Forelimb muscle (tissue), 1 donor: ENCODE measurements around the gene UNC119B. TPM values are rescaled to one million over a fixed set of nuclear protein-coding genes. Genes with fewer than 3 reads are reported as not detected.

ENCODE experiments used
- DNase-seq: peaks from one replicate; pipeline ENCODE4 v3.0.0-alpha.2; 2013; ENCODE audit warnings: low read depth
- polyA plus RNA-seq: library from polyadenylated mRNA; unstranded; fragments of 120-200 nt; gene quantifications from one replicate; pipeline ENCODE4 v1.2.1, GENCODE V29; 2013; ENCODE audit not compliant: insufficient read length

UNC119B gene
- polyA plus RNA-seq, 1 donor = 11.8 TPM

DNA sequence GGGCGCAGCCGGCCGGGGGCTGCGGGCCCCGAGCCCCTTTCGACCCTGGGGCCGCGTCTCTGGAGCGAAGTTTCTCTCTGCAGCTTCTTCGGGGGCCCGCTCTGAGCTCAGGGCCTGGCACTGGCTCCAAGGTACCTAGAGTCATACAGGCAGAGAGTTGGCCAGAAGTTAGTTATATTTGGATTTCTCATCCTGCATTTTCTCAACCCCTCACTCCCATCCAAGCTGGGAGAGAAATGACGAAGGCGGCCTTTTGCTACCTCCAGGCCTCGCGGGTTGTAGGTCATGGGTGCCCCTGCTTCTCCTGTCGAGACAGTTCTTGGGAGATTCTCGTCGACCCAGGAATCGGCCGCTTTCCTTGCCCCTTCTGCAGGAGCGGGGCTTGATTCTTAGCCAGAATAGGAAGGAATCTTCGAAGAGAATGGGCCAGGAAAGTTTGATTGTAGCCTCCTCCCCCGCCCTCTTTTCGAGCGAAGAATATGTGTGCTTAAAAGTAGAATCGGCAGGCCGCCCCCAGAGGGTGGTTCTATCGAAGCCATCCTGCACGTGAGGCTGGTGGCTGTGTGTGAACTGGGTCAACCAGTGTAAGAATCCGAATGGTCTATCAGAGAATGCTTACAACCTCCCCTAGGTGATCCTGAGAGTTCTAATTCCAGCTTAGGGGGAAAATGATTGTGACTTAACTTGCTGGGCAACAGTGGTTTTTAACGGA lies 22.5 kb upstream of the UNC119B start:
- no peak for DNase-seq

- DNase-seq = no peak
Observed at GRCh38 chr12:120688527-120689071, 21.7 kb upstream of the UNC119B start.

DNA sequence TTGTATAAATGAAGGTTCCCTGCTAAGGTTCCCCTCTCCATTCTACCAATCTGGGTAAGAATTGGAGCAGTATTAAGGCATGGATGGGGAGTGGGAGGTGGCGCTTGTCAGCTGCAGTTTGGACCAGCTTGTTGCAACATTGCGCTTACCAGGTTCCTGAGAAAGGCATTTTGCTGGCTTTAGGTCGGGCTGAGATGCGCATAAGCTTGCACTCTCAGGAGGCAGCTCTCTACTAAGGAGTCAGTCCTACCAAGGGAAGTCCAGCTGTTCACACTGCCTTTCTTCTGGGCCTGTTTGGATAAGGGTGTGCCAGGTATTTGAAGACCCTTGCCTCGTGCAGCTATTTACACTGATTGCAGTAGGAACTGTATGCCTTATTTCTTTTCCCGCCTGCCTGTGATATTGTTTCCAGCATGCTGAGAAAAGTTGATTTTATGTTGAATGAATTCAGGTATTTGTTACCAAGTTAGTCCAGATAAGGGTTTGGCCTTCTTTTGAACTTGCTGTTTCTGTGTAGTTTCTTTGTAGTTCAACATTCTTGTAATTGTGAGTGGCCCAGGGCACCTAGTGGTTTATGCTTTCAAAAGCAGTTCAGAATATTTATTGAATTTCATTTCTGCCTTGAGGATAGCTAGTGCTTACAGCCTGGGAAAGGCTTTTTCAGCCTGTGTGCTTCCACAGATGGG lies 20.7 kb upstream of the UNC119B start:
- DNase-seq = no peak

DNA sequence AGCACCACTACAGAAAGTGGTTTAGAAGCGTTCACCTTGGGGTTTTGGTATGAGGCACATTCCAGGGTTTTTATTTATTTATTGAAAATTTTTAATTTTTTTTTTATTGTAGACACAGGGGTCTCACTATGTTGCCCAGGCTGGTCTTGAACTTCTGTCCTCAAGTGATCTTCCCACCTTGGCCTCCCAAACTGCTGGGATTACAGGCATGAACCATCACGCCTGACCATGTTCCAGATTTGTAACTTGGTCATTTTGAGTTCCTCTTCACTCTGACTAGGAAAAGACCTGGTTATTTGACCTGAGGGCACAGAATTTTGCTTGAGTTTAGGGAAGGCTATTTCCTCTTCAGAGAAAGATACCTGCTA lies 20.2 kb upstream of the UNC119B start:
- DNase-seq = no peak

- DNase-seq = no peak
Observed at GRCh38 chr12:120690978-120691377, 19.3 kb upstream of the UNC119B start.

DNA sequence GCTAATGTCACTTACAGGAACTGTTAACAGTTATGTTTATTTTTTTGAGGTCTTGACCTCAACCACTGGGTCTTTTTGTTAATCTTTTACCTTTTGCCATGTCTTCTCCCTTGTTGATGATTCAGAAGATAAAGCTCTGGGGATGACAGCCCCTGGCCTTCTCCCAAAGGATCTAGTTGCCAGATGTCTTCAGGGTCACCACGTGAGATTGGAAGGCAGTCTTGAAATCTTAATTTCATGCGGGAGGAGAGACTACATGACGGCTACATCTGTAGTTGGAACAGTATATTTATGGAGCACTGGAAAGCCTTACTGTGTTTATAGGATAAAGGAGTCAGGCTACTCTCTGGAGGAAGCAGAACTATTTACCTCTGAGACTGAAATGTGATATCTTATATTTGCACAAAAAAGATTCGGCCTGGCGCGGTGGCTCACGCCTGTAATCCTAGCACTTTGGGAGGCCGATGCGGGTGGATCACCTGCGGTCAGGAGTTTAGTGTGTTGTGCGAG lies 17.7 kb upstream of the UNC119B start:
- no peak for DNase-seq

DNA sequence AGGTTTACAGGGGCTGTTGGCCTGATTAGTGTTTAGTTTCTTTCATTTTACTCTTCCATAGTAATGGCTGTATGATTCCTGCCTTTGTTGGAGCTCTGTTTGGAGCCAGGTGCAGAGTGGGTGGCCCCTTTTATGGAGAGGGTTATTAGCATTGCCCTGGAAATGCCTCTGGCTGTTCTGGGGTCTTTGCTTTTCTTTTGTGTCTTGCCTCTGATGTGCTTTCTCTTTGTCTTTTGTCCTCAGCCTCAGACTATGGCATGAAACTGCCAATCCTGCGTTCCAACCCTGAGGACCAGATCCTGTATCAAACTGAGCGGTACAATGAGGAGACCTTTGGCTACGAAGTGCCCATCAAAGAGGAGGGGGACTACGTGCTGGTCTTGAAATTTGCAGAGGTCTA lies 16.4 kb upstream of the UNC119B start:
- DNase-seq = no peak

- no peak for DNase-seq
Observed at GRCh38 chr12:120696626-120697025, 13.6 kb upstream of the UNC119B start.

DNA sequence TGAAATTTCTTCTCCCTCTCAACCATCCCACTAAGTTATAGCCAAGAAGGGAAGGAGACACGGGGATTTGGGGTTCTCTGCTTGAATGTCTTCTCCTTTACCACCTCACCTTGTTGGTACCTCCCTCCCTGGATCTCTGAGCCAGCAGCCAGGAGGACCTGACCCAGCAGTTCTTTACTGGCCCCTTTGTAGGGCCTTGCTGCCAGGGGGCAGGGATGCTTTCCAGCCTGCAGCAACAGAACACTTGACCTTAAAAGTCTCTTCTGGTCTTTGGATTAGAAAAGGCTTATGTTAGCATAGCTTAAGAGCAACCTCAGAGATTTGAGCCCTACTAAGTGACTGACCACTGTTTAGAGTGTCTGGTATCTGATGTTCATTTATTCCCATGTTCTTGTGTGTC lies 12.9 kb upstream of the UNC119B start:
- no peak for DNase-seq

DNA sequence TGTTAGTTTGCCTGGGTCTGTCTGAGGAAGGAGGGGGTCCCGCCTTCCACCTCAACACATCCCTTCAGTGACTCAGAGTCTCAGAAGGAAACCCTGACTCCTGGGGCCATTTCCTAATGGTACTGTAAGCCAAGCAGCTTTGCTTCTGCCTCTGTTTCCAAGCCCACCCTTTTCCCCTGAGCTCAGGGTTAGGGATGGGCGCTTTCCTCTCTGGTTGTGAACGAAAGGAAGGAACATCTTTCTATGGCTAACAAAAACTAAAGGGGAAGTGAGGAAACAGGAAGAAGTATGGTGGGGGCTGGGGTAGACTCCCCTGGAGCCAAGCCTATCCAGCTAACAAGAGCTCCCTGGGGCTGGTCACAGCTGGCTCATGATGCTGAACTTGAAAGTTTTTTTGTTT lies 11.6 kb upstream of the UNC119B start:
- no peak for DNase-seq

DNA sequence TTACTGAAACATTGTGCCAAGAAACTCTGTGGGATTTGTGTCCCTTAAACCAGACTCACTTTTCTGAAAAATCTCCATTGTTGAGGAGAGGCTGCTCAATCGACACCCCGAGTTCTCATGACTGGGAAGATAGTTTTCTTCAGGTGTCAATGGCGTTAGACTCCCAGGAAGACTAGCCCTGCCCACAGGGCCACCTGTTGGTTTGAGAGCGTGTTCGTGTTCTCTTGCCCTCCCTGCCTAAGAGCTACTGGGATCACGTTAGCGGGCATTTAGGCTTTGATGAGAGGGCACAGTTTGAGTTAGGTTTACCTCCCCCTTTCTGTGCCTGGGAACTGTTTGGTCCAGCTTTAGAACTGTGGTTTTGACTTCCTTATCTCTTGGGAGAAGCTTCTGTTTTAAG lies 10.7 kb upstream of the UNC119B start:
- no peak for DNase-seq

- no peak for DNase-seq
Observed at GRCh38 chr12:120700886-120701285, 9.4 kb upstream of the UNC119B start.

- DNase-seq = no peak
Observed at GRCh38 chr12:120702637-120703036, 7.6 kb upstream of the UNC119B start.

- DNase-seq = no peak
Observed at GRCh38 chr12:120703311-120703942, 6.8 kb upstream of the UNC119B start.

DNA sequence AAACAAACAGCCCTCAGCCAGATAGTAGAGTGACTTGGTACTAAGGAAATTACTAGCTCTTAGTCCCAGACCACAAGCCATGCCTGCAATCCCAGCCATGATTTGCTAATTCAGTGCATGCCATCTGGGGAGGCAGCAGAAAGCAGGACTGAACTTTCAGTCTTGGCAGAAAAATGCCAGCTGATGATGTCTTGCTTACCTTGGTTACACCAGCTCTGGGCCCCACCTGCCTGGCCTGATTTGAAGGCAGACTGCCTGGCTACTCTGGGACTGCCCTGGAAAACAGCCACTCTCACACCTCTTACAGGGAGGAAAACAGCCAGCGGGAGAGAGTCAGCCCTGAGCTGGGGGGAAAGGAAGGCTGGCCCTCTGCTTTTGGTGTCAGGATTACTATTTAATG lies 4.6 kb upstream of the UNC119B start:
- no peak for DNase-seq

- DNase-seq = no peak
Observed at GRCh38 chr12:120706029-120706428, 4.2 kb upstream of the UNC119B start.

DNA sequence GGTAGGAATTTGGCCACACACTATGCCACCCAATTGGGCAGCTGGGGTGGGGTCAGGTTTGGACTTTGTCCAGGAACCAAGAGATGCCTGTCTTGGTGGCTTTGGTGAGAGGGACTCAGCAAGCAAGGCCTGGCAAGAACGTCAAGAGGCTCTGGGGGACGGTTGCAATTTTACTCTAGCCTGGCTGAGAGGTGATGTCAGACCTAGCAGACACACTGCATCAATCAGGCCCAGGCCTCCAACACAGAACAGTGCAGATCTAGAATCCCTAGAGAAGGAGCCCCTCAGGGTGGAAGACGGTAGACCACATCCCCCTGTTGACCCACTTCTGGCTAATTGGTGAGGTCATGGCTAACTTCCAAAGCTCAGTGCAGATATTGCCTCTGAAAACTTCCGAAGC lies 1.6 kb upstream of the UNC119B start:
- DNase-seq = no peak

- DNase-seq = no peak
Observed at GRCh38 chr12:120710805-120711296, 593 bp downstream of the UNC119B start.

DNA sequence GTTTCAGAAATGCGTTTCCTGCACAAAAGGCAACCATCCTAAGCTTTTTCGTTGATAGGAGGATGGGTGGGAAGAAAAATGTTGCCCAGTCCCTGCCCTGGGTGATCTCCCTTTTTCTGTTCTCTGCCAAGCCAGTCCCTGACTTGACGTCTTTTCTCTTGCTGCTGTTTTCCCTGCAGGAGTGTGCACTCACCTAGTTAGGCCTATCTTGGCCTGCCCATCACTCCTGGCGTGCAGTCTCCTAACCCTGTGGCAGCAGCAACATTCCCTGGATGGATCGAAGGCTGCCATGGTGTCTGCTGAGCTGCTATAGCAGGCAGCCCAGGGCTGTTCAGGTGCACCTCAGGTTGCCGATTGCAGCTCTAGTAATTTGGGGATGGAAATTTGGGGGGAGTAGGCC lies 1.2 kb downstream of the UNC119B start:
- DNase-seq = no peak

DNA sequence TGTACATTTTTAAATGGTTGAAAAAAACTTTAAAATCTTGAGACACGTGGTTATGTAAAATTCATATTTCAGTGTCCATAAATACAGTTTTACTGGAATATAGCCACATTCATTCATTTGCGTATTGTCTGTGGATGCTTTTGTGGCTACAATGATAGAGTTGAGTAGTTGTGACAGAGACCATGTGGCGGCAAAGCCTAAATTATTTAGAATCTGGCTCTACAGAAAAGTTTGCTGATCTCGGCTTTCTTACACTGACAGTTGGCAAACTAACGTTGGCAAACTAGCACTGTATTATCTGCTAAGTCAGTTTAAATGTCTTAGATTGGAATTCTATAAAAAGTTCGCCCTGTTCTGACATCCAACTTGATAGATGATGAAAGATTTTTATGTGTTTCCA lies 2.4 kb downstream of the UNC119B start:
- no peak for DNase-seq

DNA sequence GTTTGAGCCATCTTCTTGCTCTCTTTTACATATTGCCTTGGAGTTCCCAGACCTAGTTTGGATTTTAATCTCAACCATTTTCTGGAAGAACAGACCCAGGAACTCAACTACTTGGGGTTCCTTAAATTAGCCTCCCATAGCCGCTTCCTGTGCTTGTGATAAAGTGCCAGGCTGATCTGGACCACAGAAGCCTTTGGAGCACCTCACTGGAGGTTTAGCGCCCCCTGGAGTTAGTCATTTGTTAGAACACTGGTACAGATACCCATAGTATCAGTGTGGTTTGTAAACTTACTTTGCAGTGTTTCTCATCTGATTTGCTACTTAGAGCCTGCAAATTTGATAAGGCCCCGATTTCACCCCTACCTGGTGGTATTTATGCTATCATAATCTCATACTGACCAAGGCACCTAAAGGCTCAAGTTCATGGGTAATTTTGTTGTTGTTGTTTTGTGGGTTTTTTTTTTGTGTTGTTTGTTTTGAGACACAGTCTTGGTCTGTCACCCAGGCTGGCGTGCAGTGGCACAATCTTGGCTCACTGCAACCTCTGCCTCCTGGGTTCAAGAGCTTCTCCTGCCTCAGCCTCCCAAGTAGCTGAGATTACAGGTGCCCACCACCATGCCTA lies 3.7 kb downstream of the UNC119B start:
- peak; percentile 47 for DNase-seq

- no peak for DNase-seq
Observed at GRCh38 chr12:120718055-120718454, 7.8 kb downstream of the UNC119B start.
